Occipital lobe (tissue), 2 donors: ENCODE data around the gene SORCS2. TPM values are rescaled to one million over a fixed set of nuclear protein-coding genes. Genes with fewer than 3 reads are reported as not detected.
A peak's percentile ranks its signal among the peaks of the same experiment; 100 is the strongest.

Source experiments
- DNase-seq: peaks from one replicate; lab custom pipeline; 2025; lab: John Stamatoyannopoulos, UW
- total RNA-seq: library from RNA; depleted of rRNA; stranded (reverse); fragments of >200 nt; gene quantifications from one replicate; pipeline ENCODE4 v1.2.3, GENCODE V29; 2014

SORCS2 gene
- total RNA-seq, 1 donor from 2014 or later, result 4.1 TPM

GRCh38 chr4:7627251-7628250, 435.2 kb downstream of the SORCS2 start:
- DNase-seq, result no peak

GRCh38 chr4:7628432-7628831, 436.1 kb downstream of the SORCS2 start:
- no peak for DNase-seq

GRCh38 chr4:7629501-7630254, 437.3 kb downstream of the SORCS2 start:
- DNase-seq, result no peak

- peak; percentile 85 for DNase-seq
Observed at GRCh38 chr4:7630568-7631287, 438.4 kb downstream of the SORCS2 start.

- no peak for DNase-seq
Observed at GRCh38 chr4:7631288-7632014, 439.1 kb downstream of the SORCS2 start.

GRCh38 chr4:7632341-7632740, 440.0 kb downstream of the SORCS2 start:
- DNase-seq, result no peak

GRCh38 chr4:7632971-7633370, 440.6 kb downstream of the SORCS2 start:
- no peak for DNase-seq

GRCh38 chr4:7634661-7635251, 442.4 kb downstream of the SORCS2 start:
- DNase-seq, result no peak

- no peak for DNase-seq
Observed at GRCh38 chr4:7635445-7636239, 443.3 kb downstream of the SORCS2 start.

- DNase-seq, result no peak
Observed at GRCh38 chr4:7636240-7636508, 443.8 kb downstream of the SORCS2 start.

GRCh38 chr4:7637139-7637538, 444.8 kb downstream of the SORCS2 start:
- no peak for DNase-seq

- DNase-seq, result no peak
Observed at GRCh38 chr4:7637971-7638370, 445.6 kb downstream of the SORCS2 start.

- DNase-seq, result no peak
Observed at GRCh38 chr4:7638489-7638888, 446.2 kb downstream of the SORCS2 start.

GRCh38 chr4:7638984-7639789, 446.8 kb downstream of the SORCS2 start:
- DNase-seq, result no peak

GRCh38 chr4:7640136-7640535, 447.8 kb downstream of the SORCS2 start:
- no peak for DNase-seq

GRCh38 chr4:7641712-7642111, 449.4 kb downstream of the SORCS2 start:
- DNase-seq, result no peak

- no peak for DNase-seq
Observed at GRCh38 chr4:7642741-7643458, 450.6 kb downstream of the SORCS2 start.

GRCh38 chr4:7645158-7645557, 452.8 kb downstream of the SORCS2 start:
- DNase-seq, result no peak

GRCh38 chr4:7645956-7646355, 453.6 kb downstream of the SORCS2 start:
- DNase-seq, result no peak
